Stimulated activated CD4-positive, alpha-beta T cell treated with anti-CD3 and anti-CD28 coated beads, Interleukin-4, amount 100 ng/mL, for 24 hours (primary cell): Measurements from ENCODE around the gene RNF152.
"Not testable (repeated sequence)": the region's sequence is repeated elsewhere in the genome, so short reads cannot be mapped to it uniquely, and the experiment has no call there.

Source experiments
- DNase-seq: peaks from one replicate; pipeline ENCODE4 v3.0.0-alpha.2; 2020

RNF152 gene

DNA sequence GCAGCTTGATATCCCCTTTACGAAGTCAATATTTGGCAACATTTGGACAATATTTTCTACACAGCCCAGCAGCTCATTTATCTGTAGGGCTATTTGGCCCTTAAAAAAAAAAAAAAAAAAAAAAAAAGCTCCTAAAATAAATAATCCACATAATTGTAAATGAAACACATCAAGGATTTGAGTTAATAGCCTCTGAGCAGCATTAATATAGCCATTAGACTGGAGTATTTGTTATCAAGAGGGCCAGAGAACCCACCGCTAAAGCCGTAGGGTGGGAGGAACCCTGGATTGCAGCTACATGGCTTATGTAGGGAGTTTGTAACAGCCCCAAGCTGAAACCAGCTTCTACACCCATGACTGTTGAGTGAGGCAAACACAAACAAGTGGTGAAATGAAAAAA is 84.5 kb downstream of the RNF152 start:
- no peak for DNase-seq

DNA sequence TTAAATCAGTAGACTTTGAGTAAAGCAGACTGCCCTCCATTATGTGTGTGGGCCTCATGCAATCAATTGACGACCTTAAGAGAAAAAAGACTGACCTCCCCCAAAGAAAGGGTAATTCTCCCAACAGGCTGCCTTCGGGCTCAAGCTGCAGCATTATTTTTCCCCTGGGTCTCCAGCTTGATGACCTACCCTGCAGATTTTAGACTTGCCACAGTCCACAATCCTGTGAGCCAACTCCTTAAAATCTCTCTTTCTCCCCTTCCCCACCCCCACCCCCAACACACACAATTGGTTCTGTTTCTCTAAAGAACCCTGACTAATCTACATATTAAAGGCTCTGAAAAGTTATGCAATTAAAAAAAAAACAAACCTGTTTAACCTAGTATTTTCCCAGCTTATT is 89.4 kb downstream of the RNF152 start:
- DNase-seq = no peak

DNA sequence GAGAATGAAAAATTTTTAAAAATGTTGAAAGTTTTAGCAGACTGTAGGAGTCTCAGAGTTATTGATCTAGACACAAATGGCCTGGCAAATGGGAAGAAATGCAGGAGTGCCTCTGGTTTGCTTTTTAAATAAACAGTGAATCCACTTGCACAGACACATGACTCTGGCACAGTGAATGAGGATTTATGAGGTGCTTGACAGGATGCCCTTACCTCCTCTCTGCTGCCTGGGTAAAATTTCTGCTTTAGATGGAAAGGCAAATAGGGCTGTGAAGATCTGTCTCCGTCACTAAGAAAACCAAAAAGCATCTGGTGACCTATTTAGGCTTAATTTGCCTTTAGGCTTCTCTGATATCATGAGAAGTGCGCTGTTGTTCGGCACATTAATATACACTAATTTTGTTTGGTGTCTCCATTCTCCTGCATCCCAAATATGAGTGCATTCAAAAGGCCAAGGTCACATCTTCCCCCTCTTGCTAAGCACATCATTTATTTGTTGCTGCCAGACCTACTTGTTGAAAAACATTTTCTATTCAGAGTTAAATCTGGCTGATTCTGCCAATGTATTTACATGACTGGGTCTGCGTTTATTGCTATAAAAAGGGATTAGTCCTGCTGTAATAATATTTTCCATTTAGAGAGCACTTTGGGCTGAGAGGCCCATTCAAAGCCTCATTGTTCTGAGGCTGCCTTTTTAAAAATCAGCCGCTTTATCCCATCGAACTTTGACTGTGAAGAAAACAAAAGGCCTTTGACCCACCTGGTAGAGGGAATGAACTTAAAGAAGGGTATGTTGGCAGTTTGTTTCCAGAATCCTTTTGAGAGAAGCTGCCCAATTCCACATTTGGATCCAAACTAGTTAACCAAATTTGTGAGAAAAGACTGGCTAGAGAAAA is 94.9 kb downstream of the RNF152 start:
- DNase-seq = no peak

DNA sequence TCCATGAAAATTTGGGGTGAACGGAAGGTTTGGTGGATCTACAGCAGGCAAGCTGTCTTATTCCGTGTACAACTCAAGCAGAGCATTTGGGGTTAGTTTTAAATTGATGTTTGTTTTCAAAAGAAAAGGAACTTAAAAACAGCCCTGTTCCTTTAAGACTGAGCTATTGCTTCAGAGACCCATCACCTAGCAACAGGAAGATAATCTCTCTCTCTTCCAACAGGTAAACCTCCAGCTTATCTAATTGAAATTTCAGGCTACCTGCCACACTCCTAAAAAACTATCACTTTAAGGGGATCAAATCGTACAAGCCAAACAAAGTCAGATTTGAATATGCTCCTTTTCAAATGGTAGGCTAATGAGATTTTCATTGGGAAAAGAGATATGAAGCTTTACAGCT is 101.8 kb downstream of the RNF152 start:
- no peak for DNase-seq

DNA sequence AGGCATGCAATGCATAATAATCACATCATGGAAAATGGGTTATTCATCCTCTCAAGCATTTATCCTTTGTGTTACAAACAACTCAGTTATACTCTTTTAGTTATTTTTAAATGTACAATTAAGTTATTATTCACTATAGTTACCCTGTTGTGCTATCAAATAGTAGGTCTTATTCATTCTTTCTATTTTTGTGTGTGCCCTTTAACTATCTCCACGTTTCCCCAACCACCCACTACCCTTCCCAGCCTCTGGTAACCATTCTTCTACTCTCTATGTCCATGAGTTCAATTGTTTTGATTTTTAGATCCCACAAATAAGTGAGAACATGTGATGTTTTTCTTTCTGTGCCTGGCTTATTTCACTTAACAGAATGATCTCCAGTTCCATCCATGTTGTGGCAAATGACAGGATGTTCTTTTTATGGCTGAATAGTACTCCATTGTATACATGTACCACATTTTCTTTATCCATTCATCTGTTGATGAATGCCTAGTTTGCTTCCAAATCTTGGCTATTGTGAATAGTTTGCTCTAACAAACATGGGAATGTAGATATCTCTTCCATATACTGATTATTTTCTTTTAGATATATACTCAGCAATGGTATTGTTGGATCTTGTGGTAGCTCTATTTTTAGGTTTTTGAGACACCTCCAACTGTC is 105.7 kb downstream of the RNF152 start:
- not testable (repeated sequence) for DNase-seq

DNA sequence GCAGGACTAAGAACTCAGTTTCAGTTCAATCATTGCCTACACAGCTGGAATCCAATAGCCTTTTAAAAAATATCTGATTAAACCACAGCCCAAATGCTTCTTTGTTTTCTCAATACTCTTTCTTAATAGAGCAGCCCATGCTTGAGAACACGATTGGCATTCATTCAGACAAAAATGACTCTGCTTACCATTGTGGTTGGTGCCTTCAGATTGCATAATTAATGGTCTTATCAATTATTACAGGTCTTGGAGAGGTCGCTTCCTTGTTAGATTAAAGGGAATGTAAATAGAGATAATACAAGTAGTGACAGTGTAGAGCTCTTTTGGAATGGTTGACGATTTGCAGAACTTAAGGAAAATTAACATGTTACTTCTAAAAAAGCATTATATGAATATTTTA is 107.2 kb downstream of the RNF152 start:
- DNase-seq = no peak

DNA sequence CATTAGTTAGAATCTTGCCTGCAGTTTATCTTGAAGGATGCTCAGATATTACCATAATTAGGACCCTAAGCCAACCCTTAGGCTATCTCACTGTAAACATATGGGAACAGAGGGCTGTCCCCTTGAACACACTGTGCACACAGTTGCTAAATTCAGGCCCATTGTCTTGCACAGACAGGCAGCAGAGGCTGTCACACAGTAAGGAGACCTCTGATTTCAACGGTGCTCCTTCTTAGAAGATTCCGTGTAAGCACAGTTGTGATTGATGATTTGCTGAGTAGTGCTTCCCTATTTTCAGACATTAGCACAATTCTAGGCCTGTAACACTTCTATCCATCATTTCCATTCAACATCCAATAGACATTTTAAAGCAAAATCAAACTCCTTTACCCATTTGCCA is 108.0 kb downstream of the RNF152 start:
- DNase-seq = no peak

DNA sequence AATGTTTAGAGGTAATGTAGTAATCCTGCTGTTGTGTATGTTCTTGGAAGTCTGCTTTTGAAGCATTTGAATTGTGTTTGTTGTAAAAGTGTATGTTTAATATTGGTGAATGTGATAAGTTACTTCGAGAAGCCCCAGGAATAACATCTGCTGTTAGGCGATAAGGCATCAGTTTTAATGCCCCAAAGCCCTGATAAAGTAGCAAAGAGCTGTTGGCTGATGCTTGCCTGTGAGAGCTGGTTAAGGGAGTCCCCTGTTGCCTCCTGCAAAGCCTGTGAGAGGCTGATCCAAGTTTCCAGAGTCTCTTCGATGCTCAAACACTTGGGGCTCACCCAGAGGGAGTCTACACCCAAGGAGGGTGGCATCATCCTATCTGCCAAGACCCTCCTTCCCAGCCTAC is 110.3 kb downstream of the RNF152 start:
- DNase-seq = no peak

DNA sequence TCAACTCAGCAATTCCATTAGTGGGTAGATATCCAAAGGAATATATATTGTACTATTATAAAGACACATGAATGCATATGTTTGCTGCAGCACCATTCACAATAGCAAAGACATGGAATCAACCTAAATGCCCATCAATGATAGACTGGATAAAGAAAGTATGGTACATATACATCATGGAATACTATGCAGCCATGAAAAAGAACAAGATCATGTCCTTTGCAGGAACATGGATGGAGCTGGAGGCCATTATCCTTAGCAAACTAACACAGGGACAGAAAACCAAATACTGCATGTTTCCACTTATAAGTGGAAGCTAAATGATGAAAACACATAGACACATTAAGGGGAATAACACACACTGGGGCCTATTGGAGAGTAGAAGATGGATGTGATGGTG is 116.6 kb downstream of the RNF152 start:
- not testable (repeated sequence) for DNase-seq

DNA sequence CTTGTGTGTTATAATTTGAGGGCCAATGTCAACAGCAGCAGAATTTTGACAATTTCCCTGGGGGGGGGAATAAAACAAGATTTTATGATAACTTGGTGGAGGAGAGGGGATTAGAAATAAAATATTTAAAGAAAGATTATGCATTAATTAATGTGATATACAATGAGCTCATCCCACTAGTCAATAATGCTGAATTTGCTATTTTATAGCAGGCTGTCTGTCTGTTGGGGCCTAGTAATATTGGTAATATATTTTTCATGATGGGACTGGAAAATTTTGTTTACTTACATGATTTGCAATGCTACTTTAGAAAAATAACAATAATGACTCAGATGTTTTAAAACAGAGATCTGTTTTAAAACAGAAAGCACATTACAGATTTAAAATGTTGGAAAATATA is 118.0 kb downstream of the RNF152 start:
- DNase-seq = no peak

DNA sequence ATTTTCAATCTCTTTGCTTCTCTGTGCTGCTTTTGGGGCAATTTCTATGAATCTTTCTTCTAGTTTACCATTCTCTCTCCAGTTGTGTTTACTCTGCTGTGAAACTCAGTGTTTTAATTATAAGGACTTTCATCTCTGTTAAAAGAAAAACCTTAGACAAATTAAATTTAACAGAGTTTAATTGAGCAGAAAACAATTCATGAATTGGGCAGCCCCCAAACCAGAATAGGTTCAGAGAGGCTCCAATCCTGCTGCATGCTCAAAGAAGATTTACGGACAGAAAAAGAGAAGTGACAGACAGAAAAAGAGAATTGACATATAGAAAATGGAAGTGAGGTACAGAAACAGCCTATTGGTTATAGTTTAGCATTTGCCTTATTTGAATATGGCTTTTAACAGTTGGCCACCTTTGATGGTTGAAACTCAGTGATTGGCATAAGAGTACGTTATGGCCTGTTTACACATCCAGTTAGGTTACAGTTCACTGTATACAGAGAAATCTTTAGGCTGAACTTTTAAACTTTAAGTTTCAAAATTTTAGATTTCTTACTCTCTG is 120.4 kb downstream of the RNF152 start:
- no peak for DNase-seq

DNA sequence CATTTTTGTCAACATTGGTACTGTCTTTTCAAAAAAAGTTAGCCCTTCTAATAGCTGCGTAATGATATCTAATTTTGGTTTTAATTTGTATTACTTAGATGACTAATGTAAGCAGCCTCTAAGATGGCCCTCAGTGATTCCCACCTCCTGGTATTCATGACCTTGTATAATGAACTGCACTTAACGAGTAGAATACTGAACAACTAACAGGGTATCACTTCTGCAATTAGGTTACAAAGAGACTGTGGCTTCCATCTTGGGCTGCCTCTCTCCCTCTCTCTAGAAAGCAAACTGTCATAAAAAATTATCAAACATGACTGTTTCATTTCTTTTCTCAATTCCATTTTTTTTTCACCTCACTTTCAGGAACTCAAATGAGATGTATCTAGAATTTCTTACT is 120.9 kb downstream of the RNF152 start:
- DNase-seq = no peak

DNA sequence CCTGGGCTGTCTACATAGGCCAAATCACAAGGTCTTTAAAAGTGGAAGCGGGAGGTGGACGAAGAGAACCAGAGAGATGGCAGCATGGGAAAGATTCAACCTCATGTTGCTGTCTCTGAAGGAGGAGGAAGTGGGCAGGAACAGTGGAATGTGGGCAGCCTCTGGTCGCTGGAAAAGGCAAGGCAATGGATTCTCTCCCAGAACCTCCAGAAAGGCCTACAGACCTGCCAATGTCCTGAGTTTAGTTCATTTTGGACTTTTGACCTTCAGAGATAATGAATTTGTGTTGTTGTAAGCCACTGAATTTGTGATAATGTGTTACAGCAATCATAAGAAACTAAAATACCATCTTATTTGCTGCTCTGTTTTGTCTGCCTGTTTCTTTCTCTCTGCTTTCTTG is 122.5 kb downstream of the RNF152 start:
- DNase-seq = no peak

DNA sequence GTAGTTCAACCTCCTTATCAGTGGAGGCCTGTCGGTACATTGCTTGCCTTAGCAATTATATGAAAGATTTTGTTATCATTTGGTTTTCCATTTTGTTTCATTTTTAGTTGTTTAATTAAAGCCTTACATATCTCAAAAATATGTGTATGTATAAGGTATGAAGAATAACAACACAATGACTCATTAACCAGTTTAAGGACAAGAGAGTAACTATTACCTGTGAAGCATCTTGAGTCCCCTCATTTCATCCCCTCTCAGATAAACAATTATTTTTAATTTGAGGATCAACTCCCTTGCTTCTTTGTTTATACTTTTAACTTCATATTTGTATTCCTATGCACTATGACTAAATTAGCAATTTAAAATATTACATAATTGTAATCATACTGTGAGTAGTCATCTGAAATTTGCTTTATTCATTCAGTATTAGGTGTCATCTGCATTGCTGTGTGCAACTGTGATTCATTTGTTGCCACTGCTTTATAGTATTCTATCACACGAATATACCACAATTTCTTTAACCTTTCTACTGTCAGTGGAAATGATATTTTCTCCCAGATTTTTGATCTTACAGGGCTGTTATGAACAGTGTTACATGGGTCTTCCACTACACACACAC is 126.4 kb downstream of the RNF152 start:
- no peak for DNase-seq

DNA sequence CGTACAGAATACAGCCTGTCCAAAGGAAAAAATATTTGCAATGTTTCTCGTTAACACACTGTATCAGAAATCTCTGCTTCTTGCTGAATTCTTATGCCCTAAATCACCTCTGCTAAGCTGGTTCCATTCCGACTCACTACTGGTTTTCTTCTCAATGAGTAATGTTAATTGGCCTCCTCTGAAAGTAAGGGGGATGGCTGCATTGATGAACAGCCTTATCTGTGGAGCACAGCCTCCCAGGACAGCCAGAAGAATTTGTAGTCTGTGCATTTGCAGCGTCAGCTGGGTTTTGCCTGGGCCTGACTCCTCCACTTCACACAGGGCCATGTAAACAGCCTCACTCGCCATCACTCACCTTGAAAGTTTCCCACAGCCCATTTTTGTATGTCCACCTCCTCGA is 127.7 kb downstream of the RNF152 start:
- no peak for DNase-seq

DNA sequence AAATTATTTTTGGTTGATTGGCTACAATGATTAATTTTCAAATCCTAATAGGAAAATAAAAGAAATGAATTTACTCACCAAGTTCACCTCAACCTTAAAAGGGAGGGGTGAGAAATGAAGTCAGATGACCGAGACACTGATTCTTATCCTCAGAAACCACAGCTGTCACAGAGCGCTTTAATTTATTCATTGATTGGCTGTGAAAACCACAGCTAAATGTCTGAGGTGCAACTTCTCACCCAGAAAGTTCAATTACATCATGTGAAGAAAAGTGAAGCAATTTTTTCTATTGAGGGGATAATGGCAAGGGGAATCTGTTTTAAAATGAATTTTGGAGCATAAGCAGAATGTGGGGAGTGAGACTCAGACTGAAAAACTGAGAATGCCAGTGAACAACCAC is 128.4 kb downstream of the RNF152 start:
- DNase-seq = no peak

DNA sequence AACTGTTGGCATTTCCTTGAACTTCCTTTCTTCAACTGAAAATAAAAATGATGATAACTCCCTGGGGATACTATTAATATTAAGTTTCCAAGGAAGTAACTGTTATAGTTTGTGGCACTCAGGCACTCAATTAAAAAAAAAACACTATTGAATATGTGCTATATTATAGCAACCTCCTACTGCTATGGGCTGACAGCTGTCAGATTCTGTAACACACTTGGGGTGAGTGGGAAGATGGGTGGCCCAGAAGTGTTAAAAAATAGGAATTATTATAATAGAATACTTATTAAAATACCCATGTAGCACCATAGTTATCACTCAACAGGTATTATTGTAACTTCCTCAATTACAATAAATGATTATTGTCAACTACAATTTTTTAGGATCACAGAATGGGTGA is 130.9 kb downstream of the RNF152 start:
- DNase-seq = no peak
